ENCODE results near the gene ARHGEF6. TPM values are rescaled to one million over a fixed set of nuclear protein-coding genes. Genes with fewer than 3 reads are reported as not detected.
A peak's percentile ranks its signal among the peaks of the same experiment; 100 is the strongest.

ARHGEF6 gene
- polyA plus RNA-seq, 1 experiment = 6.8 TPM

GRCh38 chrX:136731207-136731782 lies 49.4 kb downstream of the ARHGEF6 start:
- Histone ChIP-seq H3K27me3 (ENCODE audit: control insufficient read depth, insufficient read depth, low read length) (no peaks in the 10 kb centered on the region), H3K4me3 (ENCODE audit: low read depth, low read length) (no peak overlapping the region), H3K9me3 (ENCODE audit: control insufficient read depth, insufficient read depth, low read length) (no peaks in the 10 kb centered on the region), H3K27ac (ENCODE audit: low read depth, low read length) (no peak overlapping the region)
- POLR2A ChIA-PET = no interaction called here
- TF ChIP-seq CTCF (IDR thresholded peaks at IDR 0.05; ENCODE audit: low read depth, low read length) = no peak
- CTCF ChIA-PET = interaction anchor here (1.1 kb wide), 1 partner anchor 194 kb away, joined by 3 read pairs; no protein-coding TSS in a partner anchor
- DNase-seq (ENCODE audit: low read depth, low spot score) = no peak

DNA sequence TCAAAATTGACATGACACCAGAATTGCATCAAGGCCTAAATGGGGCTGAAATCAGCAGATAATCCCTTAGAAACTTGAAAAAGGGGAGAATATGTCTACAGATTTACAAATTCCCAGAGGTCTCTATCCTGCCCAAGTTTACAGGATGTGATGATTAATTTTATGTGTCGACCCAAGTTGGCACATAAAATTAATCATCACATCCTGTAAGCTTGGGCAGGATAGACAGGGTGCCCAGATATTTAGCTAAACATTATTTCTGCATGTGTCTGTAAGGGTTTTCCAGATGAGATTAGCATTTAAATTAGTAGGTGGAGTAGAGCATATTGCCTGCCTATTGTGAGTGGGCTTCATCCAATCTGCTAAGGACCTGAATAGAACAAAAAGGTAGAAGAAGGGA lies 52.3 kb downstream of the ARHGEF6 start:
- no peak for TF ChIP-seq CTCF (IDR thresholded peaks at IDR 0.05; ENCODE audit: low read depth, low read length)
- ChIA-PET POLR2A (no interaction called here), CTCF (no interaction called here)
- H3K27ac ChIP-seq (ENCODE audit: low read depth, low read length) = no peak overlapping the region
- H3K27me3 ChIP-seq (ENCODE audit: control insufficient read depth, insufficient read depth, low read length) = no peaks in the 10 kb centered on the region
- DNase-seq (ENCODE audit: low read depth, low spot score) = no peak
- no peak overlapping the region for H3K4me3 ChIP-seq (ENCODE audit: low read depth, low read length)
- no peaks in the 10 kb centered on the region for H3K9me3 ChIP-seq (ENCODE audit: control insufficient read depth, insufficient read depth, low read length)

GRCh38 chrX:136725441-136726104 lies 55.2 kb downstream of the ARHGEF6 start:
- ChIA-PET POLR2A (no interaction called here), CTCF (interaction anchor here (0.7 kb wide), 1 partner anchor 33 kb away, joined by 3 read pairs; no protein-coding TSS in a partner anchor)
- DNase-seq (ENCODE audit: low read depth, low spot score) = peak; percentile 20
- H3K9me3 ChIP-seq (ENCODE audit: control insufficient read depth, insufficient read depth, low read length) = no peaks in the 10 kb centered on the region
- no peak overlapping the region for H3K4me3 ChIP-seq (ENCODE audit: low read depth, low read length)
- no peaks in the 10 kb centered on the region for H3K27me3 ChIP-seq (ENCODE audit: control insufficient read depth, insufficient read depth, low read length)
- H3K27ac ChIP-seq (ENCODE audit: low read depth, low read length) = no peak overlapping the region
- no peak for TF ChIP-seq CTCF (IDR thresholded peaks at IDR 0.05; ENCODE audit: low read depth, low read length)

DNA sequence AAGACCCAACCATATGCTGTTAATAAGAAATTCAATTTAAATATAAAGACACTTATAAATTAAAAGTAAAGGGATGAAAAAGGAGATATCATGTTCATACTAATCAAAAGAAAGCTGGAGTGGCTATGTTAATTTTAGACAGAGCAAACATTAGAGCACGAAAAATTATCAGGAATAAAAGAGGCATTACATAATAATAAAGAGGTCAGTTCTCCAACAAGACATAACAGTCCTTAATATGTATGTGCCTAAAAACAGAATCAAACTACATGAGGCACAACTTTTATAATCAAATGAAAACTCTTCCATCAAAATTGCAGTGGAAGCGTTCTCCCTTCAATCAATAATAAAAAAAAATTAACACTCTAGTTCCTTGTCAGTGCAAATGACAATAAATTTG lies 62.6 kb downstream of the ARHGEF6 start:
- CTCF ChIA-PET = no interaction called here
- no peak for TF ChIP-seq CTCF (IDR thresholded peaks at IDR 0.05; ENCODE audit: low read depth, low read length)
- Histone ChIP-seq H3K4me3 (ENCODE audit: low read depth, low read length) (no peak overlapping the region), H3K9me3 (ENCODE audit: control insufficient read depth, insufficient read depth, low read length) (no peaks in the 10 kb centered on the region), H3K27ac (ENCODE audit: low read depth, low read length) (no peak overlapping the region), H3K27me3 (ENCODE audit: control insufficient read depth, insufficient read depth, low read length) (no peaks in the 10 kb centered on the region)
- no peak for DNase-seq (ENCODE audit: low read depth, low spot score)
- POLR2A ChIA-PET = no interaction called here
